Lung microvascular endothelial cell (primary cell): ENCODE data around the gene POGLUT2. TPM values are rescaled to one million over a fixed set of nuclear protein-coding genes. Genes with fewer than 3 reads are reported as not detected.

Experiments used
- DNase-seq, 2 donors: peaks; one replicate each; pipeline versions ENCODE4 v3.0.0 to v3.0.0-alpha.2; 2010; ENCODE audit warnings: low read depth in 2 of 2
- total RNA-seq: library from RNA; depleted of rRNA; stranded (reverse); fragments of >200 nt; gene quantifications from 2 replicates; pipeline ENCODE4 v1.2.1, GENCODE V29; 2014

POGLUT2 gene
- total RNA-seq, 1 donor from 2014 or later: 16.9 TPM

GRCh38 chr13:102769679-102770078, 29.1 kb downstream of the POGLUT2 start:
- peak in 1 of 2 donors; percentile 23 for DNase-seq

DNA sequence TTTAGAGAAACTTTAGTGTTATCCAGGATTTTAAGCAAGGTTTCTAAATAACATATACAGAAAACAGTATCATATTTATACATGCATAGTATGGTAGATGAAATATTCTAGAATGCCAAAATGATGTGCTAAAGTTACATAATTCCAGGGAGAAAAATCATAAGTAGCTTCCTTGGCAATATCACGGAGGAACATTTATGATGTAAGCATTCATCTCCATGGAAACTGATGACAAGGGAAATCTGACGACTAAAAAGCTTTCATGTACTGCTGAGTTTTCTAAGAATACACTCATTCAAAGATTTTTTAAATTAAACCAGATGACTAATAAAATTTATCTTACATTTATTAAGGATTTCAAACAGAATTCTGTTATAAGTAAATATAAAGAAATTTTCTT, 29.9 kb downstream of the POGLUT2 start:
- peak in 1 of 2 donors; percentile 30 for DNase-seq

DNA sequence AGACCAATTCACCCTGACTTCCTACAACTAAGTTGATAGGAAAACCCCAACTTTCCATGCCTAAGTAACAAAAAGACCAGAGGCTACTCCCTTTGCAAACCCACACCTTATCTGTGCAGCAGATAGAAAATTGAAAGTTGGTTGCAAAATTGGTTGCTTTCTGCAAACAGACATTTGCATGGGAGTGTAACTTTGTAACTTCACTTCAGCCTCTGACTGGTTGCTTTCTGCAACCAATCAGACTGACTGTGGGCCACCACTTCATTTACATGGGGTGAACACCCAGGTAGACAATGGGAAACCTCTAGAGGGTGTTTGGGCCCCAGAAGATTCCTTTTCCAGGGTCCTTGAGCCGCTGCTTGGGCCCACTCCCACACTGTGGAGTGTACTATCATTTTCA, 35.0 kb downstream of the POGLUT2 start:
- DNase-seq: no peak

GRCh38 chr13:102761071-102761470, 37.7 kb downstream of the POGLUT2 start:
- no peak for DNase-seq

- DNase-seq: no peak
Observed at GRCh38 chr13:102758842-102759241, 39.9 kb downstream of the POGLUT2 start.

DNA sequence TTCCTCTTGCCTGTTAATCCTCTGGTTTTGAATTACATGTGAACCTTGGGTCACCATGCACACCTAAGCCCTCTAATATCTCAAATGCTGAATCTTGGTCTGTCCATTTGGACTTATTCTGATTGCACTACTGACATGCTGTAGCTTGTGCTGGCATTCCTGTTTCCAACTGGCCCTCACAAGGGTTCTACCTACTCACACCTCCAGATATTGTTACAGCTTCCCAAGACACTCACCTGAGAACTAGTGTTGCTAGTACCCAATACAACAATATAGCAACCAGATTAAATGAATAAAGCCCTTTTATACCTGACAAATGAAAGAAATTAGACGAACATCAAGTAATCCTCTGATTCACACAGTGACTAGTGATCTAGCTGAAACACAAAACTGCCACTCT, 41.8 kb downstream of the POGLUT2 start:
- no peak for DNase-seq

DNA sequence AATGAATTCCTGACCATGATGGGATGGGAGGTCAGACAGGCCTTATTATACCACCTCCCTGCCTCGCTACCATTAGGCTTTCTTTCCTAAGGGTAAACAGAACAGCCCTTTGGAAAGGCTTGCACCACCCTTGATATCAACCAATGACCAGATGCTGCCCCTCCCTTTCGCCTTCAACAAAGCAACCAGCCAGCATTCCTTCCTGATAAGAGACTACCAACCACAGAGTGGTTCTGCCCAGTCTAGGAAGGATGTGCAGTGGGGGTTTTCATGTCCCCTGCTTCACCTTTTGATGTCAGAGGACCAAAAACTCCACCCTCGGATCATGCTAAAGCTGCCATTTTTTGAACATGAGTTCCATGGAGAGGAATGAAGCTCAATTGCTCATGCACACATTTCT, 46.9 kb downstream of the POGLUT2 start:
- DNase-seq: no peak

GRCh38 chr13:102742506-102742905, 56.3 kb downstream of the POGLUT2 start:
- no peak for DNase-seq

DNA sequence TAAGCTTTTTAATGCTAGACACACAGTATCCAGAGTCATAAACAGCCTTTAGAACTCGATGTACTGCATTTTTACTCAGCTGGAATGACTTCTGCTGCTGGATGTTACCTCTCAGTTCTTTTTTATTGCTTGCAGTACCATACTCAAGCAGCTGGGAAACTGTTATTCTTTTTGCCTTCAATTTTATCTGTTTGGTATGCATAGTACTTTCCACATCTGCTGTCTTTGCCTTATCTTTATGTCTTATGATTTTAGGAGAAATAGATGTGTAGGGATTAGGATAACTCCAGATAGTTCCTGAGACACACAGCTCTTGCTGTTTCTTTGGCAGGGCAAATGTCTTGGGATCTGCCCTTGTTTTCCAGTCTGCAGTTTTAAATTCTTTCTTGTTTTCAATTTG, 56.7 kb downstream of the POGLUT2 start:
- no peak for DNase-seq

Other genes starting within 250 kb of the POGLUT2 start
- 31.2 and 34.7 TPM in 2 replicates for gene TPP2, start 202.0 kb downstream of the POGLUT2 start, total RNA-seq
- not detected in 2 replicates for gene METTL21C, start 103.9 kb downstream of the POGLUT2 start, total RNA-seq
- 19.6 and 30.8 TPM in 2 replicates for gene TEX30, start 25.2 kb downstream of the POGLUT2 start, total RNA-seq
- gene BIVM, start 143 bp upstream of the POGLUT2 start, total RNA-seq: 10.7 and 16.5 TPM in 2 replicates
- 39.4 and 42.7 TPM in 2 replicates for gene ERCC5, start 47.1 kb upstream of the POGLUT2 start, total RNA-seq